HepG2 (cell line): ENCODE measurements around the gene APLP1.

Experiments
- EP300 ChIP-seq, 3 experiments: sonication (generic) in 1 of 3; formaldehyde crosslinking in 1 of 3; IDR thresholded peaks; 2 replicates each; pipeline versions ENCODE4 v1.5.1 to v1.6.1; 2011 to 2020; ENCODE audit warnings: low read depth in 2 of 3, low read length in 2 of 3, borderline replicate concordance in 1 of 3, improper control_type of control experiment in 1 of 3, mild to moderate bottlenecking in 1 of 3, missing genetic modification reagents in 1 of 3, moderate library complexity in 1 of 3
- HNRNPK ChIP-seq: fragments of 200-400 bp; formaldehyde crosslinking; IDR thresholded peaks from 2 replicates; pipeline ENCODE4 v1.6.1; 2018; ENCODE audit warnings: low read length, low read depth, moderate library complexity, mild to moderate bottlenecking; ENCODE audit not compliant: poor library complexity, severe bottlenecking

GRCh38 chr19:35860436-35860817 is 7.9 kb upstream of the APLP1 start:
- TF ChIP-seq HNRNPK (no peak), EP300 (IDR thresholded peaks at IDR 0.05; ENCODE audit: low read depth in 2 of 2, low read length in 2 of 2) (no peak), EP300 (CRISPR knock-in tag; IDR thresholded peaks at IDR 0.05; ENCODE audit: borderline replicate concordance) (no peak)
